Measurements from ENCODE around the gene REV3L.
"Not testable (repeated sequence)": the region's sequence is repeated elsewhere in the genome, so short reads cannot be mapped to it uniquely, and the experiment has no call there.

Gene REV3L

DNA sequence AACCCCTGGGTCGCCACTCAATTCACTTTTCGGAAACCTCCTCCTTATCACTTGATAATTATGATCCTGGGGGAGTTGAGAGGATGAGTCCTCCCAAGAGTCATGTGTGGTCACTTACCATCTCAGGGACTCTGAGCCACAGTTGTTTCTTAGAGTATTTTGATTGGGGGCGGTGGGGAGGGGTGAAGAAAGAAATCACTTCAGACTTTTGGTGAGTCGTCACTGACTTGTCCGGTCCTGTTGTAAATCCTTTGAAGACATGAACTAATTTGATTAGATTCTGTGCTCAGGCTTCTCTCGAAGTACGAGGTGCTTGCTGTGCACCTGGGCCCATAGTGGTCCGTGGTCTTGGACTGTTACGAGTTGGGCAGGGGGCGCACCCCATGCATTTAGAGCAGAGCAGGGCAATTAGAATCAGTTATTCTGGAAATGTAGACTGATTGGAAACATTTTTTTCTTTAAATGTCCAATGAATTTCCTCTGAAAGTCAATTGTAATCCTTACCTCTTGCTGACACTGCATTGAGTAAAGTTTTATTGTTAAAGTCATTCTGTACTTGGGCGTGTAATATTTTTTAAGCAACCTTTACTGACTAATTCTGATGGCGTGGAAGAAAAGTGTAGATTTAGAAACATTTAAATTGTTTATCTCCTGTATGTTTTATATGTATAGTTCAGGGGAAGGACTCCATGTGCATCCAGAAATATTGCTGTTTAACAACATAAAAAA lies 222.3 kb downstream of the REV3L start:
- DNase-seq (ENCODE audit: low read depth), result no peak

- peak; percentile 99 for DNase-seq (ENCODE audit: low read depth)
Observed at GRCh38 chr6:111259089-111259831, 223.8 kb downstream of the REV3L start.

- DNase-seq (ENCODE audit: low read depth), result no peak
Observed at GRCh38 chr6:111258615-111259088, 224.4 kb downstream of the REV3L start.

GRCh38 chr6:111258010-111258409 lies 225.0 kb downstream of the REV3L start:
- DNase-seq (ENCODE audit: low read depth), result no peak

DNA sequence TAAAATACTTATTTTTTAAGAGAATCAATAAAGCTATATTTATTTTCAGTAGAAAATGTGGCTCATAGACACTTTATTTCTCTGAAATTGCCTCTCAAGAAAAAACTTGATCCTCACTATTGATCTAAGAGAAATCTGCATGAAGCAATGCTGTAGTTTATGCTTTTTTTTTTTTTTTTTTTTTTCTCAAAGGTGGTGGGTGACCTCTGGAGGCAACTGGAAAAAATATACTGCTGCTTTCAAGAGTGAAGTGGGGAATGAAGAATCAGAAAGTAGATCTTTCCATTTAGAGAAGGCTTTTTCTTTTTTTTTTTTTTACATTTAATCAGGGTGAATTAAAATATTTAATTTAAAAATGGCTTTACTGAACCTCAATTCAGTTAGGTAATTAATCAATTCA lies 226.4 kb downstream of the REV3L start:
- no peak for DNase-seq (ENCODE audit: low read depth)

- not testable (repeated sequence) for DNase-seq (ENCODE audit: low read depth)
Observed at GRCh38 chr6:111255838-111256237, 227.2 kb downstream of the REV3L start.

DNA sequence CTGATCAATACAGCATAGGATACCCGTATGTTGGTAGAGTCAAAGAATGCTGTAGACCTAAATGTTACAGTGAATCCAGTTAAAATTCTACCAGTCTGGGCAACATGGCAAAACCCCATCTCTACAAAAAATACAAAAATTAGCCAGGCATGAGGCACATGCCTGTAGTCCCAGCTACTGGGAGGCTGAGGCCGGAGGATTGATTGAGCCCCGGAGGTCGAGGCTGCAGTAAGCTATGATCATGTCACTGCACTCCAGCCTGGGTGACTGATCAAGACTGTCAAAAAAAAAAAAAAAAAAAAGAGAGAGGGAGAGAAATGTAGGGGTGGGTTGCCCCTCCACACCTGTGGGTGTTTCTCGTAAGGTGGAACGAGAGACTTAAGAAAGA lies 228.2 kb downstream of the REV3L start:
- no peak for DNase-seq (ENCODE audit: low read depth)

- no peak for DNase-seq (ENCODE audit: low read depth)
Observed at GRCh38 chr6:111254004-111254778, 228.8 kb downstream of the REV3L start.

GRCh38 chr6:111252726-111253125 lies 230.3 kb downstream of the REV3L start:
- DNase-seq (ENCODE audit: low read depth), result no peak

DNA sequence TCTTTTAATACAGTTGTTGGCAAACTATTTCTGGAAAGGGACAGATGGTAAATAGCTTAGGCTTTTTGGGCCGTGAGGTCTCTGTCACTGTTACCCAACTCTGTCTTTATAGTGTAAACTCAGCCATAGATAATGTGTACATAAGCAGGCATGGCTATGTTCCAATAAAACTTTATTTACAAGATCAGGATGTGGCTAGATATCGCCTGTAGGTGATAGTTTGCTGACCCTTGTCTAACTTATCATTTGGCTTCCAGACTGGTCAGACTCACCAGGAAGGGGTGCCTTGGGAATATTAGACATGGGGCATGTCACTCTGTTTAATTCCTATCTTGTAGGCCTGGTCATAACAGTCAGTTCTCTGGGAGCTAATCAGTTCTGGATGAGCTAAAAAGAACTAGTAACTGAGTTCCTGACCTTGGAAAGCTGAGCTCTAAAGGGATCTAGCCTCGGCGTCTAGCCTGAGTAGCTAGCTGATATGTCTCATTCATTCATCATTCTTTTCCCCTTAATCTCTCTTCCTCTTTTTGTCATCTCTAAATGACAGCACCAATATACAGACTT lies 232.1 kb downstream of the REV3L start:
- no peak for DNase-seq (ENCODE audit: low read depth)
